Measurements from ENCODE around the gene CTTNBP2NL. TPM values are rescaled to one million over a fixed set of nuclear protein-coding genes. Genes with fewer than 3 reads are reported as not detected.

Gene CTTNBP2NL
- total and polyA plus RNA-seq, 2 of the 4 experiments (the other 2 are of a cell fraction): 12.4 to 22.0 TPM

DNA sequence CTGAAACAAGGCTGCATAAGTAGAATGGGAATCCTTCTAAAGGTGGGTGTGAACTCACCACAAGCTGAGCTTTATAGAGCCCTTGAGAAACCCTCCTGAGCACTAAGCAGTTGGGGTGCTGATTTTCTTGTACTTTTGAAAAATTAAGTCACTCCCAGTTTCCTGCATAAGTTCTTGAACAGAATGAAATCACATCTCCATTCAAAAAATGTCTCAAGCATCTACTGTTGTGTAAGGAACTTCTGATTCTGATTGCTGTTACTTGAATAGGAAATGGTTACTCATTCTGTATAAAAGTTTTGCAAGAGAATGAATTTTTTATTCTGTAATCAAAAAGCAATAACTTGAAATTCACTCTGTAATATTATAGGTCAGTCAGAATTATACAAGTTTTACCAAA is 61.9 kb downstream of the CTTNBP2NL start:
- peaks cover 4% of the 10 kb centered on the region for H3K9me1 ChIP-seq (ENCODE audit: insufficient read depth, low read length)
- peak overlapping the region in 1 of 2 experiments; percentile 6; a peak in 1 of 4 replicates for H4K8ac ChIP-seq (ENCODE audit: low read depth in 2 of 2, low read length in 2 of 2)
- DNase-seq (peak; percentile 64), ATAC-seq (ENCODE audit: low read depth) (no peak)
- no peak overlapping the region for H3K9ac ChIP-seq (ENCODE audit: low read depth, low read length)
- 0 out of 3 replicates have a peak overlapping the region, but pooled peaks have one; percentile 23 for H2BK15ac ChIP-seq (ENCODE audit: low read depth, low read length)
- in situ Hi-C loops (cut with MboI; ENCODE audit: low sequenced_read_pairs): no loop called here
- no peak overlapping the region for H4K91ac ChIP-seq (ENCODE audit: insufficient read depth, low read depth, low read length)
- peak overlapping the region; percentile 74 for H2BK5ac ChIP-seq (ENCODE audit: low read depth, low read length, poor library complexity, severe bottlenecking)
- CTCF ChIA-PET: interaction anchor here (0.6 to 2.1 kb wide), 2 partner anchors 35 to 156 kb away, joined by 3 to 4 read pairs; no protein-coding TSS in a partner anchor
- peak overlapping the region; percentile 47; the same call in 1 of the 2 replicates for H4K5ac ChIP-seq (ENCODE audit: low read depth, low read length)
- H3K4me3 ChIP-seq (ENCODE audit: insufficient read depth, low read depth, low read length): no peak overlapping the region
- peaks cover 14% of the 10 kb centered on the region for H4K20me1 ChIP-seq (ENCODE audit: insufficient read depth, low read length)
- no peak overlapping the region for H3K56ac ChIP-seq (ENCODE audit: extremely low read depth, insufficient read depth, low read length)
- peak overlapping the region; percentile 53; the same call in 1 of the 2 replicates for H3K4ac ChIP-seq (ENCODE audit: low read depth, low read length)
- H3K18ac ChIP-seq (ENCODE audit: low read depth, low read length): peak overlapping the region; percentile 88; the same call in 1 of the 2 replicates
- 0 out of 2 replicates have a peak overlapping the region, but pooled peaks have one; percentile 62 for H3K23ac ChIP-seq (ENCODE audit: low read depth, low read length)
- TF ChIP-seq RFX5 (IDR thresholded peaks at IDR 0.05; ENCODE audit: low read depth, low read length): no peak
- TF ChIP-seq CEBPB (IDR thresholded peaks at IDR 0.05; ENCODE audit: low read depth, low read length): peak; percentile 79
- POLR2A ChIA-PET (ENCODE audit: unreplicated experiment): interaction anchor here (1.7 kb wide), 1 partner anchor 64 kb away, joined by 13 read pairs; no protein-coding TSS in a partner anchor
- H3K79me1 ChIP-seq (ENCODE audit: low read depth in 1 of 2, low read length in 2 of 2): peaks cover 39 to 73% of the 10 kb centered on the region in 2 experiments
- H3K14ac ChIP-seq (replicated peaks; ENCODE audit: low read depth, low read length): 0 out of 2 replicates have a peak overlapping the region, but pooled peaks have one; percentile 10
- intact Hi-C loops (cut with micrococcal nuclease): no loop called here
- H3K36me3 ChIP-seq (ENCODE audit: control insufficient read depth, insufficient read depth, low read length): peaks cover 24% of the 10 kb centered on the region
- peak overlapping the region; percentile 52; the same call in 1 of the 2 replicates for H2BK120ac ChIP-seq (ENCODE audit: low read depth, low read length)
- no peak overlapping the region for H2AK9ac ChIP-seq (replicated peaks; ENCODE audit: low read depth, low read length, poor library complexity)
- no peaks in the 10 kb centered on the region for H3K9me3 ChIP-seq (ENCODE audit: control insufficient read depth, insufficient read depth, low read length)
- no peaks in the 10 kb centered on the region for H3K27me3 ChIP-seq (ENCODE audit: control insufficient read depth, insufficient read depth, low read length)
- peak overlapping the region; percentile 39; the same call in 1 of the 2 replicates for H3K4me2 ChIP-seq (ENCODE audit: low read depth, low read length)
- no peak overlapping the region for H2AFZ ChIP-seq (replicated peaks; ENCODE audit: low read length, poor library complexity)
- H2BK20ac ChIP-seq (ENCODE audit: low read depth, low read length): peak overlapping the region; percentile 54
- peaks cover 30% of the 10 kb centered on the region for H3K4me1 ChIP-seq (ENCODE audit: control insufficient read depth, insufficient read depth, low read length)
- peak overlapping the region; percentile 57; the same call in 1 of the 2 replicates for H3K27ac ChIP-seq (ENCODE audit: insufficient read depth, low read length)
- H2AK5ac ChIP-seq (ENCODE audit: low read depth, low read length): no peak overlapping the region
- BruUV-seq (replicated peaks): no TSS peak
- dilution Hi-C loops (cut with HindIII; ENCODE audit: low sequenced_read_pairs, unreplicated experiment): no loop called here
